ENCODE data around the gene MRPS12.
A peak's percentile ranks its signal among the peaks of the same experiment; 100 is the strongest.
"Not testable (repeated sequence)": the region's sequence is repeated elsewhere in the genome, so short reads cannot be mapped to it uniquely, and the experiment has no call there.

MRPS12 gene

GRCh38 chr19:38933544-38933943, 2.8 kb downstream of the MRPS12 start:
- no peak for DNase-seq (ENCODE audit: low read depth in 2 of 3, low spot score in 2 of 3)

GRCh38 chr19:38939957-38940356, 9.2 kb downstream of the MRPS12 start:
- no peak for DNase-seq (ENCODE audit: low read depth in 2 of 3, low spot score in 2 of 3)

GRCh38 chr19:38941466-38941865, 10.7 kb downstream of the MRPS12 start:
- not testable (repeated sequence) for DNase-seq (ENCODE audit: low read depth in 2 of 3, low spot score in 2 of 3)

- no peak for DNase-seq (ENCODE audit: low read depth in 2 of 3, low spot score in 2 of 3)
These were observed 11.2 kb downstream of the MRPS12 start for GRCh38 chr19:38941979-38942378.

- DNase-seq (ENCODE audit: low read depth in 2 of 3, low spot score in 2 of 3) = no peak
These were observed 11.9 kb downstream of the MRPS12 start for GRCh38 chr19:38942471-38943181.

GRCh38 chr19:38944981-38945506, 14.3 kb downstream of the MRPS12 start:
- no peak for DNase-seq (ENCODE audit: low read depth in 2 of 3, low spot score in 2 of 3)

GRCh38 chr19:38945562-38946228, 15.0 kb downstream of the MRPS12 start:
- no peak for DNase-seq (ENCODE audit: low read depth in 2 of 3, low spot score in 2 of 3)

GRCh38 chr19:38946229-38947010, 15.7 kb downstream of the MRPS12 start:
- DNase-seq (ENCODE audit: low read depth in 2 of 3, low spot score in 2 of 3) = no peak

- DNase-seq (ENCODE audit: low read depth in 2 of 3, low spot score in 2 of 3) = peak; percentile 47 to 67 (median 58)
These were observed 19.0 kb downstream of the MRPS12 start for GRCh38 chr19:38949580-38950367.

- no peak for DNase-seq (ENCODE audit: low read depth in 2 of 3, low spot score in 2 of 3)
These were observed 20.4 kb downstream of the MRPS12 start for GRCh38 chr19:38951187-38951586.

GRCh38 chr19:38952395-38953165, 21.8 kb downstream of the MRPS12 start:
- DNase-seq (ENCODE audit: low read depth in 2 of 3, low spot score in 2 of 3) = no peak

GRCh38 chr19:38953677-38954076, 22.9 kb downstream of the MRPS12 start:
- DNase-seq (ENCODE audit: low read depth in 2 of 3, low spot score in 2 of 3) = no peak

GRCh38 chr19:38956264-38956663, 25.5 kb downstream of the MRPS12 start:
- DNase-seq (ENCODE audit: low read depth in 2 of 3, low spot score in 2 of 3) = no peak

GRCh38 chr19:38958301-38958700, 27.6 kb downstream of the MRPS12 start:
- DNase-seq (ENCODE audit: low read depth in 2 of 3, low spot score in 2 of 3) = no peak

GRCh38 chr19:38959618-38960017, 28.9 kb downstream of the MRPS12 start:
- no peak for DNase-seq (ENCODE audit: low read depth in 2 of 3, low spot score in 2 of 3)

GRCh38 chr19:38964738-38965137, 34.0 kb downstream of the MRPS12 start:
- DNase-seq (ENCODE audit: low read depth in 2 of 3, low spot score in 2 of 3) = no peak

GRCh38 chr19:38966149-38966548, 35.4 kb downstream of the MRPS12 start:
- DNase-seq (ENCODE audit: low read depth in 2 of 3, low spot score in 2 of 3) = not testable (repeated sequence)

- no peak for DNase-seq (ENCODE audit: low read depth in 2 of 3, low spot score in 2 of 3)
These were observed 40.2 kb downstream of the MRPS12 start for GRCh38 chr19:38970664-38971532.

GRCh38 chr19:38971672-38972071, 40.9 kb downstream of the MRPS12 start:
- no peak for DNase-seq (ENCODE audit: low read depth in 2 of 3, low spot score in 2 of 3)
